ENCODE data around the gene ARHGAP18. TPM values are rescaled to one million over a fixed set of nuclear protein-coding genes. Genes with fewer than 3 reads are reported as not detected.

The ARHGAP18 gene
- total and polyA plus RNA-seq, 2 experiments from 2014 or later = 4.3 to 5.0 TPM

GRCh38 chr6:129683601-129684322 is 26.2 kb downstream of the ARHGAP18 start:
- Histone ChIP-seq H3K27ac (ENCODE audit: low read depth) (no peak overlapping the region), H2AFZ (no peak overlapping the region), H3K27me3 (ENCODE audit: insufficient read depth) (no peaks in the 10 kb centered on the region), H3K9me2 (ENCODE audit: insufficient read depth) (no peaks in the 10 kb centered on the region), H3K4me3 (no peak overlapping the region), H3F3A (replicated peaks; ENCODE audit: low read depth) (no peaks in the 10 kb centered on the region), H3K4me2 (no peak overlapping the region), H4K20me1 (replicated peaks; ENCODE audit: insufficient read depth) (no peaks in the 10 kb centered on the region), H3K36me3 (ENCODE audit: insufficient read depth) (no peaks in the 10 kb centered on the region), H3K79me2 (replicated peaks; ENCODE audit: insufficient read depth) (no peaks in the 10 kb centered on the region), H3K4me1 (ENCODE audit: insufficient read depth) (no peaks in the 10 kb centered on the region)
- Mint-ChIP-seq H3K36me3 (ENCODE audit: low read depth) (no peaks in the 10 kb centered on the region), H3K4me3 (no peak overlapping the region), H3K4me1 (peaks cover 10% of the 10 kb centered on the region), H3K27ac (no peak overlapping the region), H3K9me3 (no peaks in the 10 kb centered on the region), H3K27me3 (ENCODE audit: insufficient read depth, low read depth, poor library complexity) (peaks cover 2% of the 10 kb centered on the region)
- DNase-seq (ENCODE audit: low spot score) = no peak
- TF ChIP-seq CTCF (conservative IDR thresholded peaks at IDR 0.05; ENCODE audit: low read depth in 2 of 2) (no peak), EZH2 (IDR thresholded peaks at IDR 0.05; ENCODE audit: low read depth, unreplicated experiment) (no peak), NANOG (IDR thresholded peaks at IDR 0.05; ENCODE audit: borderline replicate concordance) (no peak), CREB1 (CRISPR knock-in tag; IDR thresholded peaks at IDR 0.05; ENCODE audit: low read depth) (no peak), POLR2AphosphoS5 (IDR thresholded peaks at IDR 0.05; ENCODE audit: low read depth) (no peak), EZH2phosphoT487 (IDR thresholded peaks at IDR 0.05; ENCODE audit: unreplicated experiment) (no peak), ZNF331 (CRISPR knock-in tag; IDR thresholded peaks at IDR 0.05; ENCODE audit: low read depth) (no peak), REST (IDR thresholded peaks at IDR 0.05; ENCODE audit: unreplicated experiment) (no peak), ZNF114 (CRISPR knock-in tag; IDR thresholded peaks at IDR 0.05) (no peak), ZNF462 (CRISPR knock-in tag; IDR thresholded peaks at IDR 0.05) (no peak), STAT1 (IDR thresholded peaks at IDR 0.05; ENCODE audit: unreplicated experiment) (no peak), JUNB (IDR thresholded peaks at IDR 0.05; ENCODE audit: unreplicated experiment) (no peak)
- TF ChIP-seq, protein P1, sequence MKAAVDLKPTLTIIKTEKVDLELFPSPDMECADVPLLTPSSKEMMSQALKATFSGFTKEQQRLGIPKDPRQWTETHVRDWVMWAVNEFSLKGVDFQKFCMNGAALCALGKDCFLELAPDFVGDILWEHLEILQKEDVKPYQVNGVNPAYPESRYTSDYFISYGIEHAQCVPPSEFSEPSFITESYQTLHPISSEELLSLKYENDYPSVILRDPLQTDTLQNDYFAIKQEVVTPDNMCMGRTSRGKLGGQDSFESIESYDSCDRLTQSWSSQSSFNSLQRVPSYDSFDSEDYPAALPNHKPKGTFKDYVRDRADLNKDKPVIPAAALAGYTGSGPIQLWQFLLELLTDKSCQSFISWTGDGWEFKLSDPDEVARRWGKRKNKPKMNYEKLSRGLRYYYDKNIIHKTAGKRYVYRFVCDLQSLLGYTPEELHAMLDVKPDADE (IDR thresholded peaks at IDR 0.05) = no peak
- ATAC-seq = no peak; the same call in 2 of the 3 replicates
